ENCODE data around the gene CLDN12.
"Not testable (repeated sequence)": the region's sequence is repeated elsewhere in the genome, so short reads cannot be mapped to it uniquely, and the experiment has no call there.

Gene CLDN12

DNA sequence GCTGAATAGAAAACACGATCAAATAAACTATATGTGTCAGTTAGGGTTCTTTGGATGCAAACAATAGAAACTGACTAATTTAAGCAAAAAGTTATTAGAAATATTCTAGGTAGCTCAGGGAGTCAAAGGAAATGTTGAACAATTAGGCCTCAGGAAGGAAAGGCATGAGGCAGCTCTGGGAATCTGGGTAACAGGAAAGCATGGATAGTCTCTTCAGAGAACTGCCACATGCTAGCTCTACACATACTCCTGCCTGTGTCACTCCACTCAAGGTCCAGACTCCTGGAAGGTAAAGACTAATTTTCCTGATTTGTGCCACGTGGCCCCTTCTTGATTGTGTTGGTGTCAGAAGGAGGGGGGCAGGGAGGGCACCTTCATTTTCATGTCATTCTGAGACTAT, 42.4 kb downstream of the CLDN12 start:
- no peak for DNase-seq

- DNase-seq: no peak
Measured at GRCh38 chr7:90446137-90446899, 43.1 kb downstream of the CLDN12 start.

- DNase-seq: no peak
Measured at GRCh38 chr7:90453259-90453891, 50.1 kb downstream of the CLDN12 start.

DNA sequence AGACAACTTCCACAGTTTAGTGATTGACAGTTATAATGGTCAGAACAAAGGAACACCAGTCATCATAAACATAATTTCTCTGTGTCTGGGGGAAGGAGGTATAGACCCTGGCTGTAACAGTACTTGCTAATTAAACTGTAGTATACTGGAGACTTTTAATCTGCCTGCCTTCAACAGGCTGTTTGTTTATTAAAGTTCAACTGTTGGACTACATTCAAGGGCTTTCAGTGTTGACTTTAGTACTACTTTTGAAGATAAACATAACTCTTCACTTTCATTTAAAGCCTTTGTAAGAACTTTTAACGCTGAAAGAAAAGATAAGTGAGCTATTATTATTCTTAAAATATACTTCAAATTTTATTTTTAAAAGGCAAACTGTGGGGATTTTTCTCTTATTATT, 50.7 kb downstream of the CLDN12 start:
- DNase-seq: no peak

DNA sequence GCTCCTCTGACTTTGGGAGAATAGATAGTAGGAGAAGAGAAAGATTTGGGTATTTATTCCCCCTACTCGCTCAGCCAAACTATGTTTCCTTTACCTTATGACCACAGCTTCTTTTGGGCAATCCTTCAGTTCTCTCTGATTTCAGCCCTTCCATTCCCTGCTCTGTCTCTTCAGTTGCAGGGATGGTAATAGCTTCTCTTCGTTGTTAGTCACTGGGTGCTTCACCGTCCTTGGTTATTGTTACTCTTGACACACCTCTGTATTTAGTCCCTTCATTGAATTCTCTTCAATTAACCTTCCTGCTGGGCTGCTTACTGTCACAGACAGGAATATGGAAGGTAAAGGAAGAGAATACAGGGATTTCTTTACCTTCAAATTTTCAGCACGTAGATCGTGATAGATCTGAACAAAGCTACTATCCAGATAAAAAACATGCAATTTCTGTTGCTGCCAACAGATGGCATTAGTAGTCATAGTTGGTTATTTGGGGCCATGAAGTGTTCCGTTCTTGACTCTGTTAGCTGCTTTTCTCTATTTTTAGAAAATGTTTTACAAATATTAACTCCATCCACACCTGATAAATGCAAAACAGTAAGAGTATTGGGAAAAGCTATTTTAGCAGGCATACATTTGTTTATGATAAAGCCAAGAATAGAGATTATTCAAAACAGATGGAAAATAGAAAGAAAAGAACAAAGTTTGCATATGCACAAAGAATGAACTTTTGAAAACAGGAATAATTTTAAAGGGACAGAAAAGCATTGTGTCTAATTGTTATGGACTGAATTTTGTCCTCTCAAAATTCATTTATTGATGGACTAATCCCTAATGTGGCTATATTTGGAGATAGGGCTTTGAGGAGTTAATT, 52.1 kb downstream of the CLDN12 start:
- DNase-seq: no peak

- no peak for DNase-seq
Measured at GRCh38 chr7:90458104-90458503, 54.8 kb downstream of the CLDN12 start.

DNA sequence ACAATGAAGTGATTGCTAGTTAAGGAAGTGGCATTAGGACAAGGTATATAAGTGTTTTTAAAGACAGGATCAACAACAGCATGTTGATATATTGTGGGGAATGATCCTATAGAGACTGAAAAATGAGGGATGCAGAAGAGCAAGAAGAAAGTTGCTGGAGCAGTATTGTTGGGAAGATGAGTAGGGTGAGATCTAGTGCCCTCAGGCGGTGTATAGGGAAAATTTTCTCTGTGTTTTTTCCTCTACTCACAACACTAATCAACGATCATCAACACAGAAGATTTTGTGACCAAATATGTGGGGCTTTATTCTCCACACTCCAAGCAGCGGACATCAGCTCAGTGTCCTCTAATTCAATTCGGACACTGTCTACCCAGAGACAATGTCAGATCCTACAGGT, 56.6 kb downstream of the CLDN12 start:
- DNase-seq: no peak

GRCh38 chr7:90461219-90461618, 58.0 kb downstream of the CLDN12 start:
- no peak for DNase-seq

GRCh38 chr7:90463151-90463628, 59.9 kb downstream of the CLDN12 start:
- DNase-seq: not testable (repeated sequence)

Measured in activated gamma-delta T cell treated with Interleukin-2 at 50 U/mL for 16 hours (primary cell).